H1 (cell line): ENCODE measurements around the gene NDUFA11.

ENCODE experiments used
- CEBPB ChIP-seq: IDR thresholded peaks from 2 replicates; pipeline ENCODE4 v1.6.1; 2012; ENCODE audit warnings: low read depth, low read length
- CTCF ChIP-seq, 3 experiments: IDR thresholded peaks; 1 replicate in 2 of 3; 2 replicates in 1 of 3; pipeline versions ENCODE4 v1.5.1 to v1.6.1; 2011; ENCODE audit warnings: low read length in 3 of 3, mild to moderate bottlenecking in 3 of 3, inconsistent platforms in 2 of 3, low read depth in 1 of 3, moderate library complexity in 1 of 3; ENCODE audit not compliant: insufficient read depth in 1 of 3; ENCODE audit errors: control extremely low read depth in 1 of 3
- EZH2 ChIP-seq: fragments of 200-600 bp; sonication (generic); IDR thresholded peaks from 2 replicates; pipeline ENCODE4 v1.7.1; 2012; ENCODE audit warnings: low read depth, mild to moderate bottlenecking, moderate library complexity, low read length, inconsistent platforms; ENCODE audit not compliant: severe bottlenecking
- SP1 ChIP-seq: IDR thresholded peaks from 2 replicates; pipeline ENCODE4 v1.6.1; 2011; ENCODE audit warnings: low read depth, low read length

- TF ChIP-seq EZH2, result no peak
- TF ChIP-seq CTCF (IDR thresholded peaks at IDR 0.05; ENCODE audit: control extremely low read depth in 1 of 3, insufficient read depth in 1 of 3, low read depth in 1 of 3, low read length in 3 of 3), result no peak
- no peak for TF ChIP-seq CEBPB
- no peak for TF ChIP-seq SP1
Measured at GRCh38 chr19:5911366-5911765, 7.8 kb upstream of the NDUFA11 start.
